ENCODE results near the gene MAP6D1.

The MAP6D1 gene

GRCh38 chr3:183844606-183845005, 19.2 kb upstream of the MAP6D1 start:
- peaks cover 20% of the 10 kb centered on the region for H3K4me1 ChIP-seq (ENCODE audit: control insufficient read depth, insufficient read depth, low read length, poor library complexity, severe bottlenecking)
- H3K4me3 ChIP-seq (ENCODE audit: extremely low read depth, insufficient read depth, low read length, poor library complexity, severe bottlenecking), result no peak overlapping the region
- no CpG with 5 or more reads among the region's 2 CpGs for WGBS, 2 experiments (ENCODE audit: insufficient coverage in 2 of 2)
- peaks cover 79% of the 10 kb centered on the region for H3K36me3 ChIP-seq (ENCODE audit: control insufficient read depth, insufficient read depth, low read length)
- peak overlapping the region; percentile 62 for H3K27ac ChIP-seq (ENCODE audit: low read depth, low read length, severe bottlenecking)
- no peaks in the 10 kb centered on the region for H3K9me3 ChIP-seq (ENCODE audit: control insufficient read depth, low read length)

- H3K4me1 ChIP-seq (ENCODE audit: control insufficient read depth, insufficient read depth, low read length, poor library complexity, severe bottlenecking), result peaks cover 6% of the 10 kb centered on the region
- peaks cover 87% of the 10 kb centered on the region for H3K36me3 ChIP-seq (ENCODE audit: control insufficient read depth, insufficient read depth, low read length)
- no peak overlapping the region for H3K4me3 ChIP-seq (ENCODE audit: extremely low read depth, insufficient read depth, low read length, poor library complexity, severe bottlenecking)
- H3K27ac ChIP-seq (ENCODE audit: low read depth, low read length, severe bottlenecking), result no peak overlapping the region
- 100% methylated on average over 1 of the region's 4 CpGs for WGBS, 2 experiments (ENCODE audit: insufficient coverage in 2 of 2)
- no peaks in the 10 kb centered on the region for H3K9me3 ChIP-seq (ENCODE audit: control insufficient read depth, low read length)
Measured at GRCh38 chr3:183839751-183840150, 14.4 kb upstream of the MAP6D1 start.

GRCh38 chr3:183837894-183838293, 12.5 kb upstream of the MAP6D1 start:
- no peaks in the 10 kb centered on the region for H3K4me1 ChIP-seq (ENCODE audit: control insufficient read depth, insufficient read depth, low read length, poor library complexity, severe bottlenecking)
- 100% methylated on average over 1 to 2 of the region's 3 CpGs for WGBS, 2 experiments (ENCODE audit: insufficient coverage in 2 of 2)
- no peaks in the 10 kb centered on the region for H3K9me3 ChIP-seq (ENCODE audit: control insufficient read depth, low read length)
- peaks cover 90% of the 10 kb centered on the region for H3K36me3 ChIP-seq (ENCODE audit: control insufficient read depth, insufficient read depth, low read length)
- H3K27ac ChIP-seq (ENCODE audit: low read depth, low read length, severe bottlenecking), result no peak overlapping the region
- no peak overlapping the region for H3K4me3 ChIP-seq (ENCODE audit: extremely low read depth, insufficient read depth, low read length, poor library complexity, severe bottlenecking)

GRCh38 chr3:183837390-183837789, 12.0 kb upstream of the MAP6D1 start:
- Histone ChIP-seq H3K4me1 (ENCODE audit: control insufficient read depth, insufficient read depth, low read length, poor library complexity, severe bottlenecking) (no peaks in the 10 kb centered on the region), H3K27ac (ENCODE audit: low read depth, low read length, severe bottlenecking) (no peak overlapping the region), H3K9me3 (ENCODE audit: control insufficient read depth, low read length) (no peaks in the 10 kb centered on the region), H3K36me3 (ENCODE audit: control insufficient read depth, insufficient read depth, low read length) (peaks cover 90% of the 10 kb centered on the region), H3K4me3 (ENCODE audit: extremely low read depth, insufficient read depth, low read length, poor library complexity, severe bottlenecking) (no peak overlapping the region)
- 90 to 96% methylated on average over 8 to 9 of the region's 9 CpGs for WGBS, 2 experiments (ENCODE audit: insufficient coverage in 2 of 2)

- WGBS, 2 experiments (ENCODE audit: insufficient coverage in 2 of 2), result 85 to 100% methylated on average over 6 of the region's 6 CpGs
- Histone ChIP-seq H3K36me3 (ENCODE audit: control insufficient read depth, insufficient read depth, low read length) (peaks cover 78% of the 10 kb centered on the region), H3K27ac (ENCODE audit: low read depth, low read length, severe bottlenecking) (no peak overlapping the region), H3K9me3 (ENCODE audit: control insufficient read depth, low read length) (no peaks in the 10 kb centered on the region), H3K4me3 (ENCODE audit: extremely low read depth, insufficient read depth, low read length, poor library complexity, severe bottlenecking) (no peak overlapping the region), H3K4me1 (ENCODE audit: control insufficient read depth, insufficient read depth, low read length, poor library complexity, severe bottlenecking) (no peaks in the 10 kb centered on the region)
Measured at GRCh38 chr3:183833516-183833915, 8.1 kb upstream of the MAP6D1 start.

GRCh38 chr3:183830187-183830586, 4.8 kb upstream of the MAP6D1 start:
- Histone ChIP-seq H3K4me1 (ENCODE audit: control insufficient read depth, insufficient read depth, low read length, poor library complexity, severe bottlenecking) (no peaks in the 10 kb centered on the region), H3K9me3 (ENCODE audit: control insufficient read depth, low read length) (no peaks in the 10 kb centered on the region), H3K36me3 (ENCODE audit: control insufficient read depth, insufficient read depth, low read length) (peaks cover 57% of the 10 kb centered on the region), H3K4me3 (ENCODE audit: extremely low read depth, insufficient read depth, low read length, poor library complexity, severe bottlenecking) (no peak overlapping the region), H3K27ac (ENCODE audit: low read depth, low read length, severe bottlenecking) (no peak overlapping the region)
- 89 to 98% methylated on average over 8 to 9 of the region's 9 CpGs for WGBS, 2 experiments (ENCODE audit: insufficient coverage in 2 of 2)

- Histone ChIP-seq H3K9me3 (ENCODE audit: control insufficient read depth, low read length) (no peaks in the 10 kb centered on the region), H3K27ac (ENCODE audit: low read depth, low read length, severe bottlenecking) (no peak overlapping the region), H3K36me3 (ENCODE audit: control insufficient read depth, insufficient read depth, low read length) (peaks cover 52% of the 10 kb centered on the region), H3K4me1 (ENCODE audit: control insufficient read depth, insufficient read depth, low read length, poor library complexity, severe bottlenecking) (peaks cover 2% of the 10 kb centered on the region), H3K4me3 (ENCODE audit: extremely low read depth, insufficient read depth, low read length, poor library complexity, severe bottlenecking) (no peak overlapping the region)
- WGBS, 2 experiments (ENCODE audit: insufficient coverage in 2 of 2), result 92 to 98% methylated on average over 4 to 6 of the region's 9 CpGs
Measured at GRCh38 chr3:183829466-183829865, 4.1 kb upstream of the MAP6D1 start.

GRCh38 chr3:183828538-183828870, 3.1 kb upstream of the MAP6D1 start:
- Histone ChIP-seq H3K27ac (ENCODE audit: low read depth, low read length, severe bottlenecking) (no peak overlapping the region), H3K9me3 (ENCODE audit: control insufficient read depth, low read length) (no peaks in the 10 kb centered on the region), H3K4me1 (ENCODE audit: control insufficient read depth, insufficient read depth, low read length, poor library complexity, severe bottlenecking) (peaks cover 5% of the 10 kb centered on the region), H3K36me3 (ENCODE audit: control insufficient read depth, insufficient read depth, low read length) (peaks cover 42% of the 10 kb centered on the region), H3K4me3 (ENCODE audit: extremely low read depth, insufficient read depth, low read length, poor library complexity, severe bottlenecking) (no peak overlapping the region)
- 95 to 100% methylated on average over 6 to 7 of the region's 7 CpGs for WGBS, 2 experiments (ENCODE audit: insufficient coverage in 2 of 2)

GRCh38 chr3:183827809-183828537, 2.6 kb upstream of the MAP6D1 start:
- Histone ChIP-seq H3K27ac (ENCODE audit: low read depth, low read length, severe bottlenecking) (no peak overlapping the region), H3K9me3 (ENCODE audit: control insufficient read depth, low read length) (no peaks in the 10 kb centered on the region), H3K4me3 (ENCODE audit: extremely low read depth, insufficient read depth, low read length, poor library complexity, severe bottlenecking) (no peak overlapping the region), H3K4me1 (ENCODE audit: control insufficient read depth, insufficient read depth, low read length, poor library complexity, severe bottlenecking) (peaks cover 5% of the 10 kb centered on the region), H3K36me3 (ENCODE audit: control insufficient read depth, insufficient read depth, low read length) (peaks cover 37% of the 10 kb centered on the region)
- 93 to 97% methylated on average over 11 to 14 of the region's 14 CpGs for WGBS, 2 experiments (ENCODE audit: insufficient coverage in 2 of 2)

GRCh38 chr3:183826448-183827250, 1.3 kb upstream of the MAP6D1 start:
- no peaks in the 10 kb centered on the region for H3K9me3 ChIP-seq (ENCODE audit: control insufficient read depth, low read length)
- H3K4me1 ChIP-seq (ENCODE audit: control insufficient read depth, insufficient read depth, low read length, poor library complexity, severe bottlenecking), result peaks cover 5% of the 10 kb centered on the region
- WGBS, 2 experiments (ENCODE audit: insufficient coverage in 2 of 2), result 95% methylated on average over 8 to 11 of the region's 14 CpGs
- H3K27ac ChIP-seq (ENCODE audit: low read depth, low read length, severe bottlenecking), result no peak overlapping the region
- peaks cover 30% of the 10 kb centered on the region for H3K36me3 ChIP-seq (ENCODE audit: control insufficient read depth, insufficient read depth, low read length)
- no peak overlapping the region for H3K4me3 ChIP-seq (ENCODE audit: extremely low read depth, insufficient read depth, low read length, poor library complexity, severe bottlenecking)
